Neural cell (in vitro differentiated cells): ENCODE results near the gene GTF2H3. TPM values are rescaled to one million over a fixed set of nuclear protein-coding genes. Genes with fewer than 3 reads are reported as not detected.

Experiments used
- H2AFZ ChIP-seq: fragments of 200-600, 300-800 bp; sonication (generic), shearing (Covaris generic); 2 replicates; pipeline ENCODE4 v1.6.0; 2014; ENCODE audit warnings: low read depth, mild to moderate bottlenecking, antibody characterized with exemption, low read length, moderate library complexity
- H3F3A ChIP-seq: fragments of 200-600 bp; shearing (Covaris generic); 2 replicates; pipeline ENCODE4 v1.6.1; 2016; ENCODE audit warnings: mild to moderate bottlenecking, moderate library complexity, mixed read lengths, antibody characterized with exemption, low read length; ENCODE audit not compliant: insufficient read depth, poor library complexity, severe bottlenecking
- H3K27ac ChIP-seq: fragments of 200-600, 300-800 bp; sonication (generic), shearing (Covaris generic); 2 replicates; pipeline ENCODE4 v1.5.1; 2014; ENCODE audit warnings: mild to moderate bottlenecking, low read length, moderate library complexity
- H3K27me3 ChIP-seq: fragments of 300-800, 200-600 bp; sonication (generic), shearing (Covaris generic); 2 replicates; pipeline ENCODE4 v1.6.0; 2014; ENCODE audit warnings: mild to moderate bottlenecking, low read depth, low read length, moderate library complexity; ENCODE audit not compliant: insufficient read depth
- H3K36me3 ChIP-seq: fragments of 300-800, 200-600 bp; sonication (generic), shearing (Covaris generic); 2 replicates; pipeline ENCODE4 v1.5.1; 2014; ENCODE audit warnings: mild to moderate bottlenecking, antibody characterized with exemption, low read length, moderate library complexity; ENCODE audit not compliant: insufficient read depth
- H3K4me2 ChIP-seq: fragments of 300-800, 200-600 bp; sonication (generic), shearing (Covaris generic); 2 replicates; pipeline ENCODE4 v1.6.0; 2014; ENCODE audit warnings: mild to moderate bottlenecking, low read length
- H3K4me3 ChIP-seq: fragments of 300-800, 200-600 bp; sonication (generic), shearing (Covaris generic); 2 replicates; pipeline ENCODE4 v1.5.1; 2014; ENCODE audit warnings: mild to moderate bottlenecking, low read length, moderate library complexity
- H3K79me2 ChIP-seq: fragments of 200-600 bp; shearing (Covaris generic); replicated peaks from 2 replicates; pipeline ENCODE4 v1.6.0; 2014; ENCODE audit warnings: mild to moderate bottlenecking, low read length, moderate library complexity; ENCODE audit not compliant: insufficient read depth
- H3K9ac ChIP-seq: fragments of 300-800, 200-600 bp; sonication (generic), shearing (Covaris generic); 2 replicates; pipeline ENCODE4 v1.6.1; 2016; ENCODE audit warnings: mild to moderate bottlenecking, low read length, mixed read lengths
- H3K9me2 ChIP-seq: fragments of 200-600 bp; shearing (Covaris generic); 2 replicates; pipeline ENCODE4 v1.6.1; 2016; ENCODE audit warnings: mild to moderate bottlenecking, low read length, mixed read lengths; ENCODE audit not compliant: insufficient read depth
- H3K9me3 ChIP-seq: fragments of 200-600, 300-800 bp; sonication (generic), shearing (Covaris generic); 2 replicates; pipeline ENCODE4 v1.6.1; 2016; ENCODE audit warnings: mild to moderate bottlenecking, mixed run types, low read length, moderate library complexity, mixed read lengths
- H4K20me1 ChIP-seq: fragments of 200-600 bp; shearing (Covaris generic); 2 replicates; pipeline ENCODE4 v1.6.1; 2016; ENCODE audit warnings: mild to moderate bottlenecking, mixed run types; ENCODE audit not compliant: insufficient read depth
- EP300 ChIP-seq: fragments of 450-650 bp; conservative IDR thresholded peaks from 2 replicates; pipeline ENCODE4 v1.6.1; 2014; ENCODE audit warnings: antibody characterized with exemption, mild to moderate bottlenecking, moderate library complexity; ENCODE audit not compliant: poor library complexity, severe bottlenecking
- EZH2 ChIP-seq: fragments of 200-600, 300-800 bp; shearing (Covaris generic), sonication (generic); IDR thresholded peaks from 2 replicates; pipeline ENCODE4 v1.6.1; 2014; ENCODE audit warnings: antibody characterized with exemption, low read length, borderline replicate concordance, mild to moderate bottlenecking; ENCODE audit not compliant: insufficient read depth, poor library complexity, severe bottlenecking
- MXI1 ChIP-seq: fragments of 450-650 bp; conservative IDR thresholded peaks from 2 replicates; pipeline ENCODE4 v1.6.1; 2014; ENCODE audit warnings: antibody characterized with exemption, mild to moderate bottlenecking; ENCODE audit not compliant: poor library complexity, severe bottlenecking
- POLR2AphosphoS5 ChIP-seq: IDR thresholded peaks from 2 replicates; pipeline ENCODE4 v1.6.1; 2012
- RAD21 ChIP-seq: fragments of 450-650 bp; conservative IDR thresholded peaks from 2 replicates; pipeline ENCODE4 v1.6.1; 2014; ENCODE audit warnings: antibody characterized with exemption, mild to moderate bottlenecking, moderate library complexity
- SMC3 ChIP-seq: fragments of 450-650 bp; conservative IDR thresholded peaks from 2 replicates; pipeline ENCODE4 v1.6.1; 2014; ENCODE audit warnings: antibody characterized with exemption, mild to moderate bottlenecking, moderate library complexity; ENCODE audit not compliant: poor library complexity
- TAF1 ChIP-seq: IDR thresholded peaks from 2 replicates; pipeline ENCODE4 v1.6.1; 2012; ENCODE audit warnings: low read depth
- polyA plus RNA-seq: library from polyadenylated mRNA; depleted of rRNA; stranded (reverse); fragments of >200 nt; gene quantifications from 2 replicates; pipeline ENCODE4 v1.2.3, GENCODE V29; 2014
- TF ChIP-seq, protein P1 (sequence below): fragments of 450-650 bp; IDR thresholded peaks from 2 replicates; pipeline ENCODE4 v1.5.1; 2014; ENCODE audit warnings: antibody characterized with exemption, mild to moderate bottlenecking, moderate library complexity; ENCODE audit not compliant: poor library complexity, severe bottlenecking
- TF ChIP-seq, protein P2 (sequence below): IDR thresholded peaks from 2 replicates; pipeline ENCODE4 v1.6.1; 2012; ENCODE audit warnings: borderline replicate concordance

GTF2H3 gene
- polyA plus RNA-seq, 1 donor from 2014 or later: 47.8 TPM

DNA sequence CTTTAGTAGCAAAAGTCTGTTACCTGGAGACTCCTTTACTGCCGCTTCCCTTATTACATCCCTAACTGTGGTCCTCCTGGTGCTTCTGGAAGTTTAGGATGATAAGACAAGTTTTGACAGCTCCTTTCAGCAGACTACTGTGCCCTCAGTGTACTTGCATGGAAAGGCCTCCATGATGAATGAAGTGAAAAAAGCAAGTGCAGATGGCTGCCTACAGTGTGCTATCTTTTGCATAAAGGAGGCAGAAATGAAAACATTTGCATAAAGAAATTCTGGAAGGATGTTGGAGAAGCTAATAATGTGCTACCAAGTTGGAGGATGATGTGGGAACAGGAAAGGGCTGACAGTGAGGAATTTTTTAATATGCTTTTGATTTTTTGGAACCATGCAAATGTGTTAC lies 41.8 kb downstream of the GTF2H3 start:
- H3K9me3 ChIP-seq: no peaks in the 10 kb centered on the region
- H4K20me1 ChIP-seq: no peaks in the 10 kb centered on the region
- TF ChIP-seq EZH2 (no peak), POLR2AphosphoS5 (no peak), EP300 (no peak)
- TF ChIP-seq, protein P1, sequence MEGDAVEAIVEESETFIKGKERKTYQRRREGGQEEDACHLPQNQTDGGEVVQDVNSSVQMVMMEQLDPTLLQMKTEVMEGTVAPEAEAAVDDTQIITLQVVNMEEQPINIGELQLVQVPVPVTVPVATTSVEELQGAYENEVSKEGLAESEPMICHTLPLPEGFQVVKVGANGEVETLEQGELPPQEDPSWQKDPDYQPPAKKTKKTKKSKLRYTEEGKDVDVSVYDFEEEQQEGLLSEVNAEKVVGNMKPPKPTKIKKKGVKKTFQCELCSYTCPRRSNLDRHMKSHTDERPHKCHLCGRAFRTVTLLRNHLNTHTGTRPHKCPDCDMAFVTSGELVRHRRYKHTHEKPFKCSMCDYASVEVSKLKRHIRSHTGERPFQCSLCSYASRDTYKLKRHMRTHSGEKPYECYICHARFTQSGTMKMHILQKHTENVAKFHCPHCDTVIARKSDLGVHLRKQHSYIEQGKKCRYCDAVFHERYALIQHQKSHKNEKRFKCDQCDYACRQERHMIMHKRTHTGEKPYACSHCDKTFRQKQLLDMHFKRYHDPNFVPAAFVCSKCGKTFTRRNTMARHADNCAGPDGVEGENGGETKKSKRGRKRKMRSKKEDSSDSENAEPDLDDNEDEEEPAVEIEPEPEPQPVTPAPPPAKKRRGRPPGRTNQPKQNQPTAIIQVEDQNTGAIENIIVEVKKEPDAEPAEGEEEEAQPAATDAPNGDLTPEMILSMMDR: no peak
- no peaks in the 10 kb centered on the region for H3F3A ChIP-seq
- H3K9me2 ChIP-seq: no peaks in the 10 kb centered on the region
- peaks cover 15% of the 10 kb centered on the region for H3K79me2 ChIP-seq
- H3K27me3 ChIP-seq: no peaks in the 10 kb centered on the region
- no peaks in the 10 kb centered on the region for H3K36me3 ChIP-seq
- no peak overlapping the region for H3K27ac ChIP-seq
- H2AFZ ChIP-seq: no peak overlapping the region
- H3K4me2 ChIP-seq: no peak overlapping the region
- H3K9ac ChIP-seq: no peak overlapping the region
- no peak overlapping the region for H3K4me3 ChIP-seq

DNA sequence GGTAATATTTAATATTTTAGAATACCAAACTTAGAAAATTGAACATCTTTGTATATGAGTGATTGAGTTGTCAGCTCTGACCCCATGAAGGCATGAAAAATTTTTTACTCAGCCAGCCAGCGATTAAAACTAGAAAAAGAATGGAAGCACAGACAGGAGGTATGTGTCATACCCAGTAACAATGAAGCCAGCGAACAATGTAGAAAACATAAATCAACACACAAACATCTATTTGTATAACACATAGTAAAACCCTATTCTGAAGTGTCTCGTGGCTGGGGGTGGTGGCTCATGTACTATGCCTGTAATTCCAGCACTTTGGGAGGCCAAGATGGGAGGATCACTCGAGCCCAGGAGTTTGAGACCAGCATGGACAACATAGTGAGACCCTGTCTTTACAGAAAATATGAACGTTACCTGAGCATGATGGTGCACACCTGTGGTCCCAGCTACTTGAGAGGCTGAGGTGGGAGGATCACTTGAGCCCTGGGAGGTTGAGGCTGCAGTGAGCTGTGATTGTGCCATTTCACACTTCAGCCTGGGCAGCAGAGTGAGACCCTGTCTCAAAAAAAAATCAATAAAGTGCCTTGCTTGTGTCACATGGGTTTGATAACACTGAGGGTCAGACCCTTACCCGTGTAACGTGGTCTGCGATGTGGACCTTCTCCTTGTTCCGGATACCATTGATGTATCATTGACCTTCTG lies 43.1 kb downstream of the GTF2H3 start:
- H3K79me2 ChIP-seq: peaks cover 6% of the 10 kb centered on the region
- no peaks in the 10 kb centered on the region for H3K36me3 ChIP-seq
- H3K27ac ChIP-seq: no peak overlapping the region
- no peak overlapping the region for H2AFZ ChIP-seq
- H3K27me3 ChIP-seq: no peaks in the 10 kb centered on the region
- no peak overlapping the region for H3K4me3 ChIP-seq
- H3K9me3 ChIP-seq: no peaks in the 10 kb centered on the region
- no peak overlapping the region for H3K4me2 ChIP-seq
- no peaks in the 10 kb centered on the region for H4K20me1 ChIP-seq
- H3K9ac ChIP-seq: no peak overlapping the region
- TF ChIP-seq MXI1: no peak
- TF ChIP-seq SMC3: no peak
- no peaks in the 10 kb centered on the region for H3F3A ChIP-seq
- H3K9me2 ChIP-seq: no peaks in the 10 kb centered on the region

DNA sequence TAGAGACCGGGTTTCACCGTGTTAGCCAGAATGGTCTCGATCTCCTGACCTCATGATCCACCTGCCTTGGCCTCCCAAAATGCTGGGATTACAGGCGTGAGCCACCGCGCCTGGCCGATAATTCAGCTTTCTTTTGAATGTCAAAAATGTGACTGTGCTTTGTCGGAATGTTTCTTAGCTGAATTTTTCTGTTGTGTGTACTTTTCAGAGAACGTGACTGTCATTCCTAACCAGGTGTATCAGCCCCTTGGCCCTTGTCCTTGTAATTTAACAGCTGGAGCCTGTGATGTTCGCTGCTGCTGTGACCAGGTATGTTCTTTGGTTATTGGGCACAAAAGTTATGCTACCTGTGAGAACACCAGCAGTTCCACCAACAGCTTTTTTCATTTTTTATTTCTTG lies 45.4 kb downstream of the GTF2H3 start:
- no peaks in the 10 kb centered on the region for H4K20me1 ChIP-seq
- no peaks in the 10 kb centered on the region for H3F3A ChIP-seq
- H3K27me3 ChIP-seq: no peaks in the 10 kb centered on the region
- TF ChIP-seq, protein P1: no peak
- TF ChIP-seq EP300 (no peak), TAF1 (no peak), EZH2 (no peak), MXI1 (no peak), POLR2AphosphoS5 (no peak), RAD21 (no peak), SMC3 (no peak)
- TF ChIP-seq, protein P2, sequence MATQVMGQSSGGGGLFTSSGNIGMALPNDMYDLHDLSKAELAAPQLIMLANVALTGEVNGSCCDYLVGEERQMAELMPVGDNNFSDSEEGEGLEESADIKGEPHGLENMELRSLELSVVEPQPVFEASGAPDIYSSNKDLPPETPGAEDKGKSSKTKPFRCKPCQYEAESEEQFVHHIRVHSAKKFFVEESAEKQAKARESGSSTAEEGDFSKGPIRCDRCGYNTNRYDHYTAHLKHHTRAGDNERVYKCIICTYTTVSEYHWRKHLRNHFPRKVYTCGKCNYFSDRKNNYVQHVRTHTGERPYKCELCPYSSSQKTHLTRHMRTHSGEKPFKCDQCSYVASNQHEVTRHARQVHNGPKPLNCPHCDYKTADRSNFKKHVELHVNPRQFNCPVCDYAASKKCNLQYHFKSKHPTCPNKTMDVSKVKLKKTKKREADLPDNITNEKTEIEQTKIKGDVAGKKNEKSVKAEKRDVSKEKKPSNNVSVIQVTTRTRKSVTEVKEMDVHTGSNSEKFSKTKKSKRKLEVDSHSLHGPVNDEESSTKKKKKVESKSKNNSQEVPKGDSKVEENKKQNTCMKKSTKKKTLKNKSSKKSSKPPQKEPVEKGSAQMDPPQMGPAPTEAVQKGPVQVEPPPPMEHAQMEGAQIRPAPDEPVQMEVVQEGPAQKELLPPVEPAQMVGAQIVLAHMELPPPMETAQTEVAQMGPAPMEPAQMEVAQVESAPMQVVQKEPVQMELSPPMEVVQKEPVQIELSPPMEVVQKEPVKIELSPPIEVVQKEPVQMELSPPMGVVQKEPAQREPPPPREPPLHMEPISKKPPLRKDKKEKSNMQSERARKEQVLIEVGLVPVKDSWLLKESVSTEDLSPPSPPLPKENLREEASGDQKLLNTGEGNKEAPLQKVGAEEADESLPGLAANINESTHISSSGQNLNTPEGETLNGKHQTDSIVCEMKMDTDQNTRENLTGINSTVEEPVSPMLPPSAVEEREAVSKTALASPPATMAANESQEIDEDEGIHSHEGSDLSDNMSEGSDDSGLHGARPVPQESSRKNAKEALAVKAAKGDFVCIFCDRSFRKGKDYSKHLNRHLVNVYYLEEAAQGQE: no peak
- H3K9me3 ChIP-seq: no peaks in the 10 kb centered on the region
- no peak overlapping the region for H3K4me2 ChIP-seq
- no peak overlapping the region for H3K27ac ChIP-seq
- H3K79me2 ChIP-seq: no peaks in the 10 kb centered on the region
- no peak overlapping the region for H2AFZ ChIP-seq
- no peak overlapping the region for H3K4me3 ChIP-seq
- H3K36me3 ChIP-seq: no peaks in the 10 kb centered on the region
- no peaks in the 10 kb centered on the region for H3K9me2 ChIP-seq
- no peak overlapping the region for H3K9ac ChIP-seq
